ENCODE data around the gene SLX9.

GRCh38 chr21:44898851-44899767 is 40.7 kb upstream of the SLX9 start:
- TF ChIP-seq BHLHE40 (IDR thresholded peaks at IDR 0.05; ENCODE audit: borderline replicate concordance) (no peak), FOXK2 (IDR thresholded peaks at IDR 0.05) (no peak), LEF1 (IDR thresholded peaks at IDR 0.05; ENCODE audit: borderline replicate concordance) (no peak), CTBP1 (IDR thresholded peaks at IDR 0.05; ENCODE audit: borderline replicate concordance) (no peak), SP1 (IDR thresholded peaks at IDR 0.05) (no peak), FOXA1 (IDR thresholded peaks at IDR 0.05) (no peak)
